PC-3 (cell line): ENCODE data around the gene HDAC6. TPM values are rescaled to one million over a fixed set of nuclear protein-coding genes. Genes with fewer than 3 reads are reported as not detected.
"Not testable (repeated sequence)": the region's sequence is repeated elsewhere in the genome, so short reads cannot be mapped to it uniquely, and the experiment has no call there.

ENCODE experiments used
- ATAC-seq: fragments of 200-7000 bp; cut with Tn5 transposase; 2 replicates; pipeline ENCODE4 v1.9.1; 2020; ENCODE audit warnings: mild to moderate bottlenecking, moderate library complexity
- BruUV-seq: library from RNA; stranded (reverse); fragments of 400-500 nt; replicated peaks from 2 replicates; lab custom pipeline; 2021; lab: Mats Ljungman, UMichigan
- CTCF ChIA-PET: fragments of 300-600 bp; sonication (Branson Sonifier 250); formaldehyde crosslinking; loops from one replicate; lab custom pipeline; 2022; ENCODE audit warnings: antibody characterized with exemption; lab: Charles Lee
- POLR2A ChIA-PET: fragments of 300-600 bp; sonication (Branson Sonifier 250); formaldehyde crosslinking; loops from one replicate; lab custom pipeline; 2022; ENCODE audit warnings: antibody characterized with exemption; ENCODE audit not compliant: unreplicated experiment; lab: Charles Lee
- DNase-seq: peaks from one replicate; pipeline ENCODE4 v3.0.0-alpha.2; 2015
- H2AFZ ChIP-seq: fragments of 300-600 bp; sonication (generic); 2 replicates; pipeline ENCODE4 v1.6.0; 2016; ENCODE audit warnings: antibody characterized with exemption, low read length
- H3F3A ChIP-seq: fragments of 300-600 bp; sonication (generic); one replicate; pipeline ENCODE4 v1.6.0; 2017; ENCODE audit warnings: antibody characterized with exemption, low read length, control low read depth, mild to moderate bottlenecking; ENCODE audit not compliant: unreplicated experiment
- H3K27ac ChIP-seq: fragments of 300-600 bp; sonication (generic); 2 replicates; pipeline ENCODE4 v1.5.1; 2016; ENCODE audit warnings: mild to moderate bottlenecking, low read length
- H3K27me3 ChIP-seq: fragments of 300-600 bp; sonication (generic); 2 replicates; pipeline ENCODE4 v1.6.1; 2016; ENCODE audit warnings: low read length, mixed read lengths
- H3K36me3 ChIP-seq: fragments of 300-600 bp; sonication (generic); 2 replicates; pipeline ENCODE4 v1.6.1; 2016; ENCODE audit warnings: low read depth, mixed run types, low read length, mixed read lengths
- H3K4me1 ChIP-seq: fragments of 300-600 bp; sonication (generic); 2 replicates; pipeline ENCODE4 v1.5.1; 2016; ENCODE audit warnings: low read length; ENCODE audit not compliant: insufficient read depth
- H3K4me2 ChIP-seq: fragments of 300-600 bp; sonication (generic); 2 replicates; pipeline ENCODE4 v1.6.0; 2016; ENCODE audit warnings: low read length
- H3K4me3 ChIP-seq: fragments of 300-600 bp; sonication (generic); 2 replicates; pipeline ENCODE4 v1.5.1; 2016; ENCODE audit warnings: mild to moderate bottlenecking, low read length, mixed read lengths
- H3K79me2 ChIP-seq: fragments of 300-600 bp; sonication (generic); 2 replicates; pipeline ENCODE4 v1.6.1; 2017; ENCODE audit warnings: low read length, mixed read lengths
- H3K9ac ChIP-seq: fragments of 300-600 bp; sonication (generic); 2 replicates; pipeline ENCODE4 v1.6.0; 2016; ENCODE audit warnings: mild to moderate bottlenecking, low read length
- H3K9me2 ChIP-seq: fragments of 300-600 bp; sonication (generic); replicated peaks from 2 replicates; pipeline ENCODE4 v1.6.1; 2016; ENCODE audit warnings: mixed run types, low read length, mixed read lengths
- H3K9me3 ChIP-seq: fragments of 300-600 bp; sonication (generic); 2 replicates; pipeline ENCODE4 v1.6.1; 2016; ENCODE audit warnings: low read length, mixed read lengths
- H4K20me1 ChIP-seq: fragments of 300-600 bp; sonication (generic); 2 replicates; pipeline ENCODE4 v1.6.1; 2016; ENCODE audit warnings: low read length, mixed read lengths
- EZH2 ChIP-seq: fragments of 300-600 bp; sonication (generic); IDR thresholded peaks from one replicate; pipeline ENCODE4 v1.6.1; 2017; ENCODE audit warnings: antibody characterized with exemption, mild to moderate bottlenecking, low read length; ENCODE audit not compliant: unreplicated experiment
- EZH2phosphoT487 ChIP-seq: fragments of 300-600 bp; sonication (generic); IDR thresholded peaks from 2 replicates; pipeline ENCODE4 v1.6.1; 2018; ENCODE audit warnings: mild to moderate bottlenecking, antibody characterized with exemption, low read length, borderline replicate concordance
- intact Hi-C: fragments of 100-400 bp; cut with micrococcal nuclease; formaldehyde crosslinking; loops from 2 replicates; pipeline ENCODE4 v1.9.0; 2023
- total RNA-seq: library from RNA; depleted of rRNA; stranded (reverse); fragments of >200 nt; gene quantifications from 2 replicates; pipeline ENCODE4 v1.2.3, GENCODE V29; 2014
- TF ChIP-seq, protein P1 (sequence below): fragments of 300-600 bp; sonication (generic); conservative IDR thresholded peaks from 2 replicates; pipeline ENCODE4 v1.5.1; 2017; ENCODE audit warnings: antibody characterized with exemption, low read depth, mild to moderate bottlenecking, low read length

The HDAC6 gene
- total RNA-seq, 1 experiment from 2014 or later, result 58.0 TPM

DNA sequence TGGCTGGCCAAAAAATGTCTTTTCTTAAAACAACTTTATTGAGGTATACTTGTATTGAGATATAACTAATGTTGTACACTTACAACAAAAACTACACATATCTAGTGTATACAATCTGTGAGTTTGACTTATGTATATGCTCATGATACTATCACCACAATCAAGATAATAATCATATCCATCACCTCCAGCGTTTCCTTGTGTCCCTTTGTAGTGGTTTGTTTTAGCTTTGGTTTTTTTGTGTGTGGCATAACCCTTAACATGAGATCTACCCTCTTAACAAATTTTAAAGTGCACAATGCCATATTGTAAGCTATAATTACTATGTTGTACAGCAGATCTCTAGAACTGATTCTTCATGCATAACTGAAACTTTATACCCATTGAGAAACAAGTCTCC lies 47.0 kb downstream of the HDAC6 start:
- BruUV-seq, result no TSS peak
- CTCF ChIA-PET, result no interaction called here

DNA sequence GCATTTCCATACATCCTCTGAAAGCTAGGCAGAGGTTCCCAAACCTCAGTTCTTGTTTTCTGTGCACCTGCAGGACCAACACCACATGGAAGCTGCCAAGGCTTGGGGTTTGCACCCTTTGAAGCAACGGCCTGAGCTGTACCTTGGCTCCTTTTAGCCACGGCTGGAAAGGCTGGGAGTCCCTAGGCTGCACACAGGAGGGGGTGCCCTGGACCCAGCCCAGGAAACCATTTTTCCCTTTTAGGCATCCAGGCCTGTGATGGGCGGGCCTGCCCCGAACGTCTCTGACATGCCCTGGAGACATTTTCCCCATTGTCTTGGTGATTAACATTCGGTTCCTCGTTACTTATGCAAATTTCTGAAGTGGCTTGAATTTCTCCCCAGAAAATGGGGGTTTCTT lies 51.0 kb downstream of the HDAC6 start:
- intact Hi-C loops, result no loop called here
- no peaks in the 10 kb centered on the region for H3K9me3 ChIP-seq
- no peaks in the 10 kb centered on the region for H3F3A ChIP-seq
- H3K9me2 ChIP-seq, result no peaks in the 10 kb centered on the region
- no peaks in the 10 kb centered on the region for H3K79me2 ChIP-seq
- POLR2A ChIA-PET, result no interaction called here
- H3K27me3 ChIP-seq, result no peaks in the 10 kb centered on the region
- no peak for ATAC-seq
- BruUV-seq, result no TSS peak
- no peak overlapping the region for H2AFZ ChIP-seq
- no peak overlapping the region for H3K9ac ChIP-seq
- H3K36me3 ChIP-seq, result no peaks in the 10 kb centered on the region
- CTCF ChIA-PET, result no interaction called here
- no peaks in the 10 kb centered on the region for H3K4me1 ChIP-seq
- H3K4me3 ChIP-seq, result no peak overlapping the region
- TF ChIP-seq EZH2 (no peak), EZH2phosphoT487 (no peak)
- TF ChIP-seq, protein P1, sequence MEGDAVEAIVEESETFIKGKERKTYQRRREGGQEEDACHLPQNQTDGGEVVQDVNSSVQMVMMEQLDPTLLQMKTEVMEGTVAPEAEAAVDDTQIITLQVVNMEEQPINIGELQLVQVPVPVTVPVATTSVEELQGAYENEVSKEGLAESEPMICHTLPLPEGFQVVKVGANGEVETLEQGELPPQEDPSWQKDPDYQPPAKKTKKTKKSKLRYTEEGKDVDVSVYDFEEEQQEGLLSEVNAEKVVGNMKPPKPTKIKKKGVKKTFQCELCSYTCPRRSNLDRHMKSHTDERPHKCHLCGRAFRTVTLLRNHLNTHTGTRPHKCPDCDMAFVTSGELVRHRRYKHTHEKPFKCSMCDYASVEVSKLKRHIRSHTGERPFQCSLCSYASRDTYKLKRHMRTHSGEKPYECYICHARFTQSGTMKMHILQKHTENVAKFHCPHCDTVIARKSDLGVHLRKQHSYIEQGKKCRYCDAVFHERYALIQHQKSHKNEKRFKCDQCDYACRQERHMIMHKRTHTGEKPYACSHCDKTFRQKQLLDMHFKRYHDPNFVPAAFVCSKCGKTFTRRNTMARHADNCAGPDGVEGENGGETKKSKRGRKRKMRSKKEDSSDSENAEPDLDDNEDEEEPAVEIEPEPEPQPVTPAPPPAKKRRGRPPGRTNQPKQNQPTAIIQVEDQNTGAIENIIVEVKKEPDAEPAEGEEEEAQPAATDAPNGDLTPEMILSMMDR, result no peak
- no peaks in the 10 kb centered on the region for H4K20me1 ChIP-seq
- no peak overlapping the region for H3K27ac ChIP-seq
- DNase-seq, result no peak
- no peak overlapping the region for H3K4me2 ChIP-seq

More for the DNA sequence above, 47.0 kb downstream of the HDAC6 start:
- no peak overlapping the region for H3K9ac ChIP-seq
- no peaks in the 10 kb centered on the region for H3K9me2 ChIP-seq
- H3K27ac ChIP-seq, result no peak overlapping the region
- H3K79me2 ChIP-seq, result no peaks in the 10 kb centered on the region
- no peaks in the 10 kb centered on the region for H3K36me3 ChIP-seq
- no peak for ATAC-seq
- H2AFZ ChIP-seq, result no peak overlapping the region
- intact Hi-C loops, result no loop called here
- no peaks in the 10 kb centered on the region for H3K4me1 ChIP-seq
- no peaks in the 10 kb centered on the region for H3K9me3 ChIP-seq
- no peaks in the 10 kb centered on the region for H3K27me3 ChIP-seq
- no peaks in the 10 kb centered on the region for H3F3A ChIP-seq
- no peak for TF ChIP-seq EZH2phosphoT487
- no peak for TF ChIP-seq EZH2
- TF ChIP-seq, protein P1, result no peak
- no peak overlapping the region for H3K4me3 ChIP-seq
- no peak overlapping the region for H3K4me2 ChIP-seq
- no peaks in the 10 kb centered on the region for H4K20me1 ChIP-seq
- DNase-seq, result no peak
- POLR2A ChIA-PET, result no interaction called here

DNA sequence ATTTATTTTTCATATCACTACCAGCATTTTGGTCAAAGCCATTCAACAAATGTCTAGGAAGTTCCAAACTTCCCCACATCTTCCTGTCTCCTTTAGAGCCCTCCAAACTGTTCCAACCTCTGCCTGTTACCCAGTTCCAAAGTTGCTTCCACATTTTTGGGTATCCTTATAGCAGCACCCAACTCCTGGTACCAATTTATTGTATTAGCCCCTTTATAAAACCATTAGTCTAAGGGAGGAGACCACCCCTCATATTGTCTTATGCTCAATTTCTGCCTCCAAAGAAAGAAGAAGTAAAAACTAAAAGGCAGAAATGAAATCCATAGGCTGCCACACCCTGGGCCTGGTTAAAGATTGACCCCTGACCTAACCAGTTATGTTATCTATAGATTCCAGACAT lies 51.6 kb downstream of the HDAC6 start:
- H3K27me3 ChIP-seq, POLR2A ChIA-PET, CTCF ChIA-PET, H3F3A ChIP-seq, H3K9me3 ChIP-seq, intact Hi-C loops, H3K27ac ChIP-seq, H3K79me2 ChIP-seq, H3K36me3 ChIP-seq, H3K9me2 ChIP-seq, ATAC-seq, H2AFZ ChIP-seq, DNase-seq, H3K9ac ChIP-seq, H3K4me2 ChIP-seq, H4K20me1 ChIP-seq, H3K4me3 ChIP-seq, BruUV-seq, H3K4me1 ChIP-seq: not testable (repeated sequence)

DNA sequence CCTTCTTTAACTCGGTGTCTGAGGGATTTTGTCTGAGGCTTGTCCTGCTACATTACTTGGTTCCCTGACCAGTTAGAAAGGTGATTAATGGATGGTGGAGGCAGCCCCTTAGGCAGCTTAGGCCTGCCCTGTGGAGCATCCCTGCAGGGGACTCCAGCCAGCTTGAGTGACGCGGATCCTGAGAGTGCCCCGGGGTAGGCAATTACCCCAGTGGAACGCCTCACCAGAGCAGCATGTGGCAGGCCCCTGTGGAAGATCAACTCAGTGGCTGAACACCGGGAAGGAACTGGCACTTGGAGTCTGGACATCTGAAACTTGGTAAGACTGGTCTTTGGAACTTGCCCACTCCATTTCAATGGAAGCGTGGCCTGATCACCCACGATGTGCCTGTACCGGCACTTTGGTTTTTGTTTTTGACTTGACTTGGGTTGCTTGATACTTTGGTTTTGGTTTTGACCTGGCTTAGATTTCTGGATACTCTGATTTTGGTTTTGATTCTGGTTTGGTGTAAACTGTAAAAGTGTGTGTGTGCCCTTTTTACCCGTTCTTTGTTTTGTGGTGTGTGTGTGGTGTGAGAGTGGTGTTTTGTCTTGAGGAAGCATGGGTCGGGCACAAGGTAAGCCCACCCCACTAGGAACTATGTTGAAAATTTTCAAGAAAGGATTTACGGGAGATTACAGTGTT lies 52.4 kb downstream of the HDAC6 start:
- CTCF ChIA-PET, result not testable (repeated sequence)

More for the DNA sequence above, 52.4 kb downstream of the HDAC6 start:
- DNase-seq, H2AFZ ChIP-seq, H3K79me2 ChIP-seq, H3K9me2 ChIP-seq, H3K4me2 ChIP-seq, BruUV-seq, H3F3A ChIP-seq, H3K27me3 ChIP-seq, H3K4me3 ChIP-seq, H3K4me1 ChIP-seq, H3K9ac ChIP-seq, H3K27ac ChIP-seq, ATAC-seq, H4K20me1 ChIP-seq, H3K36me3 ChIP-seq, POLR2A ChIA-PET, H3K9me3 ChIP-seq: not testable (repeated sequence)
- intact Hi-C loops, result loop anchor here (2.0 kb wide), 1 partner anchor 37 kb away; no protein-coding TSS in a partner anchor
